ENCODE results near the gene ARMC6.

DNA sequence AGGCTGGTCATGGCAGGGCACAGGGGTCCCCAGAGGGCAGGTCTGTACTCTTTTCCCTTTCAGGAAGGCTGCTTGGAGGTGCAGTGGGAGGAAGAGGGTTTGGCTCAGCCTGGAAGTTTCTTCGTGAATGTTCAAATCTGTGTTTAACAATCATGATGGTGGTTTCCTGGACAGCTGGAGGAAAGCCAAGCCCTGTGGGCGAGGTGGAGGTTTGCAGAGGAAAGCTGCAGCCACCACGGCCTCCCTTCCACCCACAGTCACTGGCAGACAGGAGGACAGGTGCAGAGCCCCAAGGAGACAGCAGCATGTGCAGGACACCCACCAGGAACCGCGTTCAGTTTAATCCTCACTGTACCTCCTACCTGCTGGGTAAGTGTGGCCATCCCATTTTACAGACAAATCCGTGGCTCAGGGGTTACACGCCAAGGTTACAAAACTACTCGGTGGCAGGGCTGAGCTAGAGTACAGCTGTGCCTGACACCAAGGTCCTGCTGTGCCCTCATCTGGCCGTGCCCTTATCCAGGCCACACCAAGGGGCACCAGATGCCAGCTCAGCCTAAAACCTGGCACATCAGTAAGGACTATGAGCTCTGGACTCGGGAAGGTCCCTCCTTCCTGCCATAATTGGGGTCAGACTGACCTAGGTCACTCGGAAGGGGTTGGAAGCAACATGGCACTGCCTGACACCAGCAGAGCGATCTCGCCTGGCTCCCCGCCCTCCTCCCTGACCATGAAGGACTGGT is 34.2 kb upstream of the ARMC6 start:
- TF ChIP-seq, protein P1, sequence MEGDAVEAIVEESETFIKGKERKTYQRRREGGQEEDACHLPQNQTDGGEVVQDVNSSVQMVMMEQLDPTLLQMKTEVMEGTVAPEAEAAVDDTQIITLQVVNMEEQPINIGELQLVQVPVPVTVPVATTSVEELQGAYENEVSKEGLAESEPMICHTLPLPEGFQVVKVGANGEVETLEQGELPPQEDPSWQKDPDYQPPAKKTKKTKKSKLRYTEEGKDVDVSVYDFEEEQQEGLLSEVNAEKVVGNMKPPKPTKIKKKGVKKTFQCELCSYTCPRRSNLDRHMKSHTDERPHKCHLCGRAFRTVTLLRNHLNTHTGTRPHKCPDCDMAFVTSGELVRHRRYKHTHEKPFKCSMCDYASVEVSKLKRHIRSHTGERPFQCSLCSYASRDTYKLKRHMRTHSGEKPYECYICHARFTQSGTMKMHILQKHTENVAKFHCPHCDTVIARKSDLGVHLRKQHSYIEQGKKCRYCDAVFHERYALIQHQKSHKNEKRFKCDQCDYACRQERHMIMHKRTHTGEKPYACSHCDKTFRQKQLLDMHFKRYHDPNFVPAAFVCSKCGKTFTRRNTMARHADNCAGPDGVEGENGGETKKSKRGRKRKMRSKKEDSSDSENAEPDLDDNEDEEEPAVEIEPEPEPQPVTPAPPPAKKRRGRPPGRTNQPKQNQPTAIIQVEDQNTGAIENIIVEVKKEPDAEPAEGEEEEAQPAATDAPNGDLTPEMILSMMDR (IDR thresholded peaks at IDR 0.05), result no peak
- TF ChIP-seq POLR2A (IDR thresholded peaks at IDR 0.05), result no peak
